H1 (cell line): Measurements from ENCODE around the gene DOCK3.

Source experiments
- CBX5 ChIP-seq: fragments of 300-800, 300-1000 bp; sonication (generic); IDR thresholded peaks from 2 replicates; pipeline ENCODE4 v1.7.1; 2016; ENCODE audit warnings: antibody characterized with exemption, low read length, low read depth
- CTCF ChIP-seq, 3 experiments: IDR thresholded peaks; 1 replicate in 2 of 3; 2 replicates in 1 of 3; pipeline versions ENCODE4 v1.5.1 to v1.6.1; 2011; ENCODE audit warnings: low read length in 3 of 3, mild to moderate bottlenecking in 3 of 3, inconsistent platforms in 2 of 3, low read depth in 1 of 3, moderate library complexity in 1 of 3; ENCODE audit not compliant: insufficient read depth in 1 of 3; ENCODE audit errors: control extremely low read depth in 1 of 3
- EZH2 ChIP-seq: fragments of 200-600 bp; sonication (generic); IDR thresholded peaks from 2 replicates; pipeline ENCODE4 v1.7.1; 2012; ENCODE audit warnings: low read depth, mild to moderate bottlenecking, moderate library complexity, low read length, inconsistent platforms; ENCODE audit not compliant: severe bottlenecking
- NRF1 ChIP-seq: IDR thresholded peaks from 2 replicates; pipeline ENCODE4 v1.6.1; 2011; ENCODE audit warnings: mild to moderate bottlenecking, low read depth, low read length, improper control_type of control experiment
- POLR2A ChIP-seq, 2 experiments: IDR thresholded peaks; 1 replicate in 1 of 2; 2 replicates in 1 of 2; pipeline ENCODE4 v1.6.1; 2011; ENCODE audit warnings: low read depth in 2 of 2, low read length in 2 of 2, mild to moderate bottlenecking in 2 of 2; ENCODE audit errors: control extremely low read depth in 1 of 2
- RAD21 ChIP-seq, 2 experiments: IDR thresholded peaks in 1 of 2; conservative IDR thresholded peaks in 1 of 2; 2 replicates each; pipeline ENCODE4 v1.6.1; 2011; ENCODE audit warnings: low read depth in 2 of 2, low read length in 2 of 2, improper control_type of control experiment in 1 of 2, inconsistent platforms in 1 of 2, mild to moderate bottlenecking in 1 of 2, moderate library complexity in 1 of 2
- SIN3A ChIP-seq, 2 experiments: IDR thresholded peaks in 1 of 2; conservative IDR thresholded peaks in 1 of 2; 2 replicates each; pipeline ENCODE4 v1.6.1; 2011 to 2012; ENCODE audit warnings: low read length in 2 of 2, improper control_type of control experiment in 1 of 2, low read depth in 1 of 2, mild to moderate bottlenecking in 1 of 2
- TAF7 ChIP-seq: optimal IDR thresholded peaks from 2 replicates; pipeline ENCODE3; 2011; ENCODE audit warnings: low read depth, mild to moderate bottlenecking, inconsistent platforms, low read length, moderate library complexity, borderline replicate concordance
- YY1 ChIP-seq: IDR thresholded peaks from 2 replicates; pipeline ENCODE4 v1.6.1; 2011; ENCODE audit warnings: low read depth, mild to moderate bottlenecking, low read length

- no peak for TF ChIP-seq SIN3A (conservative IDR thresholded peaks at IDR 0.05 in 1 of 2, IDR thresholded peaks at IDR 0.05 in 1 of 2; ENCODE audit: low read depth in 1 of 2, low read length in 2 of 2)
- no peak for TF ChIP-seq YY1
- TF ChIP-seq CTCF (IDR thresholded peaks at IDR 0.05; ENCODE audit: control extremely low read depth in 1 of 3, insufficient read depth in 1 of 3, low read depth in 1 of 3, low read length in 3 of 3) = no peak
- TF ChIP-seq RAD21 (IDR thresholded peaks at IDR 0.05 in 1 of 2, conservative IDR thresholded peaks at IDR 0.05 in 1 of 2; ENCODE audit: low read depth in 2 of 2, low read length in 2 of 2) = no peak
- no peak for TF ChIP-seq POLR2A (IDR thresholded peaks at IDR 0.05; ENCODE audit: control extremely low read depth in 1 of 2, low read depth in 2 of 2, low read length in 2 of 2)
- TF ChIP-seq NRF1 = no peak
- TF ChIP-seq CBX5 = no peak
- TF ChIP-seq TAF7 = no peak
- TF ChIP-seq EZH2 = no peak
Measured at GRCh38 chr3:50689558-50689957, 14.8 kb downstream of the DOCK3 start.
